Parathyroid adenoma (tissue), 2 donors: Measurements from ENCODE around the gene PINLYP.

Experiments
- H2AFZ ChIP-seq: fragments of 300-600 bp; sonication (generic); one replicate; pipeline ENCODE4 v1.7.0; 2017; ENCODE audit warnings: antibody characterized with exemption, mild to moderate bottlenecking
- H3K27ac ChIP-seq: fragments of 300-600 bp; sonication (generic); one replicate; pipeline ENCODE4 v1.7.0; 2017
- H3K27me3 ChIP-seq: fragments of 300-600 bp; sonication (generic); one replicate; pipeline ENCODE4 v1.7.0; 2017; ENCODE audit warnings: low read length; ENCODE audit not compliant: control insufficient read depth, insufficient read depth
- H3K36me3 ChIP-seq: fragments of 300-600 bp; sonication (generic); one replicate; pipeline ENCODE4 v1.7.0; 2017; ENCODE audit warnings: low read length; ENCODE audit not compliant: control insufficient read depth, insufficient read depth
- H3K4me1 ChIP-seq: fragments of 300-600 bp; sonication (generic); one replicate; pipeline ENCODE4 v1.7.0; 2017; ENCODE audit warnings: control low read depth
- H3K4me2 ChIP-seq: fragments of 300-600 bp; sonication (generic); one replicate; pipeline ENCODE4 v1.7.0; 2017; ENCODE audit warnings: low read length
- H3K4me3 ChIP-seq: fragments of 300-600 bp; sonication (generic); one replicate; pipeline ENCODE4 v1.7.0; 2017; ENCODE audit warnings: low read depth, low read length
- H3K79me2 ChIP-seq: fragments of 300-600 bp; sonication (generic); one replicate; pipeline ENCODE4 v1.7.0; 2017; ENCODE audit warnings: control low read depth
- H3K9ac ChIP-seq: fragments of 300-600 bp; sonication (generic); one replicate; pipeline ENCODE4 v1.7.0; 2017; ENCODE audit warnings: mild to moderate bottlenecking
- H3K9me3 ChIP-seq: fragments of 300-600 bp; sonication (generic); one replicate; pipeline ENCODE4 v1.7.0; 2017; ENCODE audit warnings: low read length; ENCODE audit not compliant: control insufficient read depth
- TF ChIP-seq, protein P1 (sequence below): fragments of 300-600 bp; sonication (generic); IDR thresholded peaks from one replicate; pipeline ENCODE4 v1.7.0; 2017; ENCODE audit warnings: antibody characterized with exemption, mild to moderate bottlenecking
- donor health status: primary hyperparathyroidism.

Gene PINLYP

DNA sequence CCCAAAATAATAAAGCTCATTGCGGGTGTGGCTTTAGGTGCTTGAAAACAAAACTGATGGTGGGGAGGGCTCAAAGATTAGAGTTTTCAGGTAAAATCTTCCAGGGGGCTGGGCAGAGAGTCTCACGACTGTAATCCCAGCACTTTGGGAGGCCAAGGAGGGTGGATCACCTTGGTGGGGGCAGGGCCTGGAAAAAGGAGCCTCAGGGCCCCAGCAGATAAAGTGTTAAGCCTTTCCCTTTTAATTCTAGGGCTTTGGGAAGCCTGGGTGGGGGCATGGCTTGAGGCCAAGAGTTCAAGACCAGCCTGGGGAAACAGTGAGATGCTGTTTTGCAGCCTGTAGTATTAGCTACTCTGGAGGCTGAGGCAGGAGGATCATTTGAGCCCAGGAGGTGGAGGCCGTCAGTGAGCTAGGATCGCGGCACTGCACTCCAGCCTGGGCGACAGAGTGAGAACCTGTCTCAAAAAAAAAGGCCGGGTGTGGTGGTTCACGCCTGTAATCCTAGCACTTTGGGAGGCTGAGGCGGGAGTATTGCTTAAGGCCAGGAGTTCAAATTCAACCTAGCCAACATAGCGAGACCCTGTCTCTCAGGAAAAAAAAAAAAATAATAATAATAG is 18.6 kb downstream of the PINLYP start:
- H3K27me3 ChIP-seq = no peaks in the 10 kb centered on the region
- no peak overlapping the region for H3K9ac ChIP-seq
- no peak overlapping the region for H3K27ac ChIP-seq
- no peak overlapping the region for H3K4me2 ChIP-seq
- H3K36me3 ChIP-seq = no peaks in the 10 kb centered on the region
- TF ChIP-seq, protein P1, sequence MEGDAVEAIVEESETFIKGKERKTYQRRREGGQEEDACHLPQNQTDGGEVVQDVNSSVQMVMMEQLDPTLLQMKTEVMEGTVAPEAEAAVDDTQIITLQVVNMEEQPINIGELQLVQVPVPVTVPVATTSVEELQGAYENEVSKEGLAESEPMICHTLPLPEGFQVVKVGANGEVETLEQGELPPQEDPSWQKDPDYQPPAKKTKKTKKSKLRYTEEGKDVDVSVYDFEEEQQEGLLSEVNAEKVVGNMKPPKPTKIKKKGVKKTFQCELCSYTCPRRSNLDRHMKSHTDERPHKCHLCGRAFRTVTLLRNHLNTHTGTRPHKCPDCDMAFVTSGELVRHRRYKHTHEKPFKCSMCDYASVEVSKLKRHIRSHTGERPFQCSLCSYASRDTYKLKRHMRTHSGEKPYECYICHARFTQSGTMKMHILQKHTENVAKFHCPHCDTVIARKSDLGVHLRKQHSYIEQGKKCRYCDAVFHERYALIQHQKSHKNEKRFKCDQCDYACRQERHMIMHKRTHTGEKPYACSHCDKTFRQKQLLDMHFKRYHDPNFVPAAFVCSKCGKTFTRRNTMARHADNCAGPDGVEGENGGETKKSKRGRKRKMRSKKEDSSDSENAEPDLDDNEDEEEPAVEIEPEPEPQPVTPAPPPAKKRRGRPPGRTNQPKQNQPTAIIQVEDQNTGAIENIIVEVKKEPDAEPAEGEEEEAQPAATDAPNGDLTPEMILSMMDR = no peak
- no peak overlapping the region for H2AFZ ChIP-seq
- H3K79me2 ChIP-seq = peaks cover 17% of the 10 kb centered on the region
- H3K4me1 ChIP-seq = peaks cover 12% of the 10 kb centered on the region
- H3K9me3 ChIP-seq = no peaks in the 10 kb centered on the region
- H3K4me3 ChIP-seq = no peak overlapping the region

DNA sequence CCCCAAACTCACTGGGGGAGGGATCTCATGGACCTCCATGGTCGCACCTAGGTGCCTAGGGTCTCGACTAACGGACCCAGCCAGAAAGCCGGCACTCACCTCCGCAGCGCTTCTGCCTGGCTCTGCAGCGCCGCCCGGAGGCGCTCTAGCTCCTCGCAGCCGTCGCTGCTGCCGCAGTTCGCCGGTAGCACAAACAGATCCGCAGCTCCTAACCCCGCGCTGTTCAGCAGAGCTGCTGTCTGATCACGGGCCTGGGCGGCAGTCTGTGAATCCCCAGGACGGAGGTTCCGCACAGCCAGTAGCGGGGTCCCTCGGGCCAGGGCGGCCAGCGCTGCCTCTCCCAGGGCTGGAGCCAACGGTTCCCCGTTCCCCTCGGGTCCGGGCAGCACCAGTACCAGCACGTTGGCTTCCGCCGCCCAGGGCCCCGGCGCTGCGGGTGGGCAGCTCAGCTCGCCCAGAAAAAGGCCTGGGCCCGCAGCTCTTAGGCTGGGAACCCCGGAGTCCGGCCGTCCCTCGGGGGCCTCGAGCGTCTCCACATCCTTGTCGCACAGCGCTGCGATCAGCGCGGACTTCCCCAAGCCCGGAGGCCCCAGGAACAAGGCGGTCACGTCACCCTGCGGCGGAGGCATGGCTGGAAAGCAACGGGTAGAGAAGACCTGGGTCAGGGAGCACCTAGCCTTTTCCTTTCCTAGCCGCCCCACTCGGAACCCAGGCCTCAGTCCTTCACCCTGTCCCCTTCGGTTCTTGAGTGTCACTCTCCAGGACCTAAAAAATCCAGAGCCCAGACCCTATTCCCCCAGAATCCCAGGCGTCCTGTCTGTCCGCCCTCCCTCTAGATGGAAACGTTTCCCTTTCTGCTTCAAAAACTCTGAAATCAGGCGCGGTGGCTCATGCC is 19.4 kb downstream of the PINLYP start:
- Histone ChIP-seq H2AFZ (peak overlapping the region; percentile 76), H3K4me1 (peaks cover 12% of the 10 kb centered on the region), H3K36me3 (no peaks in the 10 kb centered on the region), H3K9me3 (no peaks in the 10 kb centered on the region), H3K27ac (peak overlapping the region; percentile 92), H3K4me3 (peak overlapping the region; percentile 85), H3K27me3 (no peaks in the 10 kb centered on the region), H3K4me2 (peak overlapping the region; percentile 85), H3K79me2 (peaks cover 17% of the 10 kb centered on the region), H3K9ac (peak overlapping the region; percentile 56)
- TF ChIP-seq, protein P1 = peak; percentile 58

DNA sequence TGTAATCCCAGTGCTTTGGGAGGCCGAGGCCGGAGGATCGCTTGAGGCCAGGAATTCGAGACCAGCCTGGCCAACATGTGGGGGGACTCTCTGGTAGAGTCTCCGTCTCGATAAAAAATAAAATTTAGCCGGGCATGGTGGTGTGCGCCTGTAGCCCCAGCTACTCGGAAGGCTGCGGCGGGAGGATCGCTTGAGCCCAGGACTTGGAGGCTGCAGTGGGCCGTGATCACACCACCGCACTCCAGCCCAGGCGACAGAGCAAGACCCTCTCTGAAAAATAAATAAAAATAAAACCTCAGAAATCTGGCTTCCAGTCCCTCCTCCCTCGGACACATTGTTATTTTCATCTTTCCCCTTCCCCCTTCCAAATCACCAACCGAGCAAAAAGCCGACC is 20.0 kb downstream of the PINLYP start:
- Histone ChIP-seq H3K36me3 (no peaks in the 10 kb centered on the region), H3K27ac (peak overlapping the region; percentile 92), H3K79me2 (peaks cover 17% of the 10 kb centered on the region)

DNA sequence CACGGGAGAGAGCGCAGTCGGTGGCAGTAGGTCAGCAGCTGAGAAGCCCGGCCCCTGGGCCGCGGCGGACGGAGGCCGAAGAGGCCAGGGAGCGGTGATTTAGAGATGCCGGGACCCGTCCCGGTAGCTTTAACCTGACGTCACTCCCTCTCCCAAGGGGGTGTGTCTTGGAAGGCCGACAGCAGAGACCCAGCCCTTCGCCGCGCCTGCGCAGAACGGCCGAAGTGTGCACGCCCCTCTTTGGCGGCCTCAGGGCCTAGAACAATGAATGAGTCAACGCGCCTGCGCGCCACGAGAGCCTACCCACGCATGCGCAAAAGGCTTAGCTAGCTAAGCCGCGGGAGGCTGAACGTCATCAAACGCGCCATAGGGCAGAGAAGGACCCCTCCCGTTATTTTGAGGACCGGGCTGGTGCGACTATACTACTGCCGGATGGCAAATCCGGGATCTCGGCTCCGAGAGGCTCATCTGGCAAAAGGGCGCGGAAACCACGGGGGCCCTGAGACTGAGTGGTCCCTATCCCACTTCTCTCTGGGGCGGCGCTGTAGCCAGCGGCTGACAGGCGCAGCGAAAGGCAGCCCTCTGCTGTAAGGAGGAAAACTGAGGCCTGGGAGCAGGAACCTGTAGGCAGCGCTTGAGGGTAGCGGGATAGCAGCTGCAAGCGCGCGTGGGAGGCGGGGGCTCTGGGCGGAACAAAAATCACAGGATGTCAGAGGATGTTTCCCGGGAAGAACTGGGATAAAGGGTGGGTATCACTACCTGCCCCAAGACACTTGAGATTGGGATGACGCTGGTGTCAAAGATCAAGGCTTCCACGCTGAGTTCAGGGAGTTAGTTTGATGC is 20.6 kb downstream of the PINLYP start, which contains the start of the genes IRGQ and ZNF576:
IRGQ (minus strand) TSS at position 136 of the 843 bp plus-strand sequence. CDS start 796 bp downstream, outside the sequence.
ZNF576 (plus strand) TSS at position 597 of the 843 bp plus-strand sequence. CDS start 514 bp downstream, outside the sequence.
- Histone ChIP-seq H3K9me3 (no peaks in the 10 kb centered on the region), H2AFZ (peak within 1 kb of the TSS; percentile 76), H3K36me3 (no peaks in the 10 kb centered on the region), H3K27ac (peak within 1 kb of the TSS; percentile 92), H3K27me3 (no peaks in the 10 kb centered on the region), H3K4me2 (peak within 1 kb of the TSS; percentile 95), H3K79me2 (peaks cover 17% of the 10 kb centered on the region), H3K9ac (peak within 1 kb of the TSS; percentile 56), H3K4me1 (peaks cover 12% of the 10 kb centered on the region), H3K4me3 (peak within 1 kb of the TSS; percentile 85)
- TF ChIP-seq, protein P1 = no peak

More for the DNA sequence above, 20.0 kb downstream of the PINLYP start:
- Histone ChIP-seq H3K27me3 (no peaks in the 10 kb centered on the region), H3K9me3 (no peaks in the 10 kb centered on the region), H3K4me3 (peak overlapping the region; percentile 85), H3K4me2 (peak overlapping the region; percentile 85), H3K4me1 (peaks cover 12% of the 10 kb centered on the region), H3K9ac (peak overlapping the region; percentile 56), H2AFZ (peak overlapping the region; percentile 76)
- TF ChIP-seq, protein P1 = peak; percentile 6
